Measurements from ENCODE around the gene DDAH2. TPM values are rescaled to one million over a fixed set of nuclear protein-coding genes. Genes with fewer than 3 reads are reported as not detected.

The DDAH2 gene
- total RNA-seq, 1 donor from 2014 or later = 12.2 TPM

- intact Hi-C loops (cut with micrococcal nuclease) = no loop called here
Measured at GRCh38 chr6:31734247-31734820, 5.2 kb upstream of the DDAH2 start.

GRCh38 chr6:31733734-31734133 lies 4.6 kb upstream of the DDAH2 start:
- intact Hi-C loops (cut with micrococcal nuclease) = no loop called here

- intact Hi-C loops (cut with micrococcal nuclease) = no loop called here
Measured at GRCh38 chr6:31732029-31732428, 2.9 kb upstream of the DDAH2 start.

GRCh38 chr6:31730631-31731086 lies 1.6 kb upstream of the DDAH2 start:
- intact Hi-C loops (cut with micrococcal nuclease) = no loop called here

- intact Hi-C loops (cut with micrococcal nuclease) = loop anchor here (1.0 kb wide), 5 partner anchors 8 to 97 kb away; partner anchors contain the start of genes ABHD16A and HSPA1B
Measured at GRCh38 chr6:31729979-31730630, 1.0 kb upstream of the DDAH2 start.

- intact Hi-C loops (cut with micrococcal nuclease) = loop anchor here (1.0 kb wide), 5 partner anchors 9 to 98 kb away; partner anchors contain the start of genes ABHD16A and HSPA1B
Measured at GRCh38 chr6:31729515-31729978, 448 bp upstream of the DDAH2 start.

- intact Hi-C loops (cut with micrococcal nuclease) = no loop called here
Measured at GRCh38 chr6:31727717-31728671, 1.1 kb downstream of the DDAH2 start.

- intact Hi-C loops (cut with micrococcal nuclease) = no loop called here
Measured at GRCh38 chr6:31727034-31727716, 1.9 kb downstream of the DDAH2 start.

GRCh38 chr6:31725502-31726350 lies 3.4 kb downstream of the DDAH2 start:
- intact Hi-C loops (cut with micrococcal nuclease) = no loop called here

- intact Hi-C loops (cut with micrococcal nuclease) = no loop called here
Measured at GRCh38 chr6:31723980-31724691, 5.0 kb downstream of the DDAH2 start.

GRCh38 chr6:31723245-31723979 lies 5.7 kb downstream of the DDAH2 start, which contains the start of gene MPIG6B:
MPIG6B (plus strand) TSS chr6:31723373; CDS start chr6:31723384, 11 bp downstream.
- intact Hi-C loops (cut with micrococcal nuclease) = no loop called here

- intact Hi-C loops (cut with micrococcal nuclease) = no loop called here
Measured at GRCh38 chr6:31722173-31722572, 6.9 kb downstream of the DDAH2 start.

GRCh38 chr6:31721351-31722020 lies 7.6 kb downstream of the DDAH2 start, which contains the start of gene LY6G6C:
LY6G6C (minus strand) TSS chr6:31721746; CDS start chr6:31721679, 67 bp downstream.
- intact Hi-C loops (cut with micrococcal nuclease) = no loop called here

- intact Hi-C loops (cut with micrococcal nuclease) = no loop called here
Measured at GRCh38 chr6:31720196-31720770, 8.8 kb downstream of the DDAH2 start.

- intact Hi-C loops (cut with micrococcal nuclease) = no loop called here
Measured at GRCh38 chr6:31719001-31719400, 10.1 kb downstream of the DDAH2 start.

- intact Hi-C loops (cut with micrococcal nuclease) = no loop called here
Measured at GRCh38 chr6:31718265-31718664, 10.8 kb downstream of the DDAH2 start.

GRCh38 chr6:31717499-31718222 lies 11.4 kb downstream of the DDAH2 start:
- intact Hi-C loops (cut with micrococcal nuclease) = no loop called here
